Peyer's patch (tissue), 4 donors: ENCODE data around the gene MRAP.

ENCODE experiments used
- CTCF ChIP-seq, 6 experiments: fragments of 450-650 bp in 4 of 6; fragments of 200-600 bp in 2 of 6; sonication (generic) in 1 of 6; IDR thresholded peaks; one replicate each; pipeline ENCODE4 v1.5.1; 2017 to 2019; ENCODE audit warnings: antibody characterized with exemption in 6 of 6, mild to moderate bottlenecking in 3 of 6, moderate library complexity in 1 of 6
- POLR2A ChIP-seq, 2 donors: fragments of 450-650 bp; IDR thresholded peaks; one replicate each; pipeline ENCODE4 v1.5.1; 2017; ENCODE audit warnings: antibody characterized with exemption in 2 of 2, mild to moderate bottlenecking in 2 of 2, moderate library complexity in 2 of 2

GRCh38 chr21:32279377-32279680 is 19.3 kb upstream of the MRAP start:
- TF ChIP-seq POLR2A (IDR thresholded peaks at IDR 0.05) (no peak), CTCF (IDR thresholded peaks at IDR 0.05) (no peak)
